ENCODE measurements around the gene FRMD1. TPM values are rescaled to one million over a fixed set of nuclear protein-coding genes. Genes with fewer than 3 reads are reported as not detected.

Gene FRMD1
- total RNA-seq, 1 donor from 2014 or later = not detected

DNA sequence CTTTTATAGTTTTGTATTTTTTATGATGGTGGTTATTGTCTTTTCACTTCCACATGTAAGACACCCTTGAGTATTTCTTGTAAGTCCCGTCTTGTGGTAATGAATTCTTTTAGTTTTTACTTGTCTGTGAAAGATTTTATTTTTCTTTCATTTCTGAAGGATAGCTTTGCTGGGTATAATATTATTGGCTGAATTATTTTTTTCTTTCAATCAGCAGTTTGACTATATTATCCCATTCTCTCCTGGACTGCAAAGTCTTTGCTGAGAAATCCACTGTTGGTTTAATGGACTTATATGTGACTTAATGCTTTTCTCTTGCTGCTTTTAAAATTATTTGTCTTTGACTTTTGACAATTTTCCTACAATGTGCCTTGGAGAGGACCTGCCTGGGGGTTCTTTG lies 67.7 kb downstream of the FRMD1 start:
- DNase-seq (ENCODE audit: low read depth, low spot score) = no peak

DNA sequence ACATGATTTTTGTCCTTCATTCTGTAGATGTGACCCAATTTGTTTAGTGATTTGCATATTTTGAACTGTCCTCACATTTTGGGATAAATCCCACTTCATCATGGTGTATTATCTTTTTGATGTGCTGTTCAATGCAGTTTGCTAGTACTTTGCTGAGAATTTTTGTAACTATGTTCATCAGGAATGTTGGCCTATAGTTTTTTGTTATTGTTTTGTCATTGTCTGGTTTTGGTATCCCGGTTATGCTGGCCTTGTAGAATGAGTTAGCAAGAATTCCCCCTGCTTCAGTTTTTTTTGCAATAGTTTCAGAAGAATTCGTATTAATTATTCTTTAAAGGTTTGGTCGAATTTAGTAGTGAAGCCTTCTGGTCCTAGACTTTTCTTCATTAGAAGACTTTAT lies 69.7 kb downstream of the FRMD1 start:
- no peak for DNase-seq (ENCODE audit: low read depth, low spot score)

DNA sequence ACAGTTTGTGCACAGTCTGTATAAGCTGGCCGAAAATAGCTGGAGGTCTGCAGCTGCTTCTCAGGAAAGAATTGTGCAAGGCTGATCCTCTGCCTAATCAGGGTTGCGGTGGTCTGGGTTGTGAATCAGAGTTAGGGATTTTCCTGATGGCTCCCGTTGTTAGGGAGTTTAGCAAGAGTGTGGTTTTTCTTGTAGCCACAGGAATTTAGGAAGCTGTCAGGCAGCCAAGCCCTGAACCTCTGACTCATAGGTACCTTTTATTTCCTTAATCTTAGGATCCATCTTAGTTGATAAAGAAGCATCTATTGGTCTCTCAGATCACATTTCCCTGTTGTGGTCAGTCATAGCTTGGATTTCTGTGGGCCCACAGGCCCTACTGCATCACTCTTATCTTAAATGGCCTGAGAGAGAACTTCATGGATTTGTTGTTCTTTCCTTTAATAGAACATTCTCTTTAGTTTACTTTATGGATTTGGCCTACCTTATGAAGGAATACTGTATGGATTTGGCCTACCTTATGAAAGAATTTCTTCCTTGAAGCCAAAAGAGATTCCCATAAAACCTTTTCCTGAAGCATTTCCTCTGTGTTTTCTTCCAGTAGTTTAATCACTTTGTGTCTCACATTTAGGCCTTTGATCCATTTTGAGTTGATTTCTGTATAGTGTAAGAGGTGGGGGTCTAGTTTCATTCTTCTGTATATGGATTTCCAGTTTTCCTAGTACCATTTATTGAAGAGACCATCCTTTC lies 71.2 kb downstream of the FRMD1 start:
- peak; percentile 58 for DNase-seq (ENCODE audit: low read depth, low spot score)

DNA sequence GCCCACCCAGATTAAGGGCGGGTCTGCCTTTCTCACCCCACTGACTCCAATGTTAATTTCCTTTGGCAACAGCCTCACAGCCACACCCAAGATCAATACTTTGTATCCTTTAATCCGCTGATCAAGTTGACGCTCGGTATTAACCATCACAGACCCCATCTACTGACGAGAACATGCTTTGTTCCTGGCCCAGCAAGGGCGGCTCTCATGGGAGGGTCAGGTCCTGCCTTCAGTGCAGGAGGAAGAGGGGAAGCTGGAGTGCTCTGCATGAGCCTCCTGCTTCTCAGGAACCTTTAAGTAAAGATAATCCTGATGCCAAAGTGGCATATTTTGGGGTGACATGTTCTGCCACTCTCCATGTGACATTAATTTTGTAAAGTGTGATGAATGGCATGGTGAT lies 73.2 kb downstream of the FRMD1 start:
- DNase-seq (ENCODE audit: low read depth, low spot score) = no peak

DNA sequence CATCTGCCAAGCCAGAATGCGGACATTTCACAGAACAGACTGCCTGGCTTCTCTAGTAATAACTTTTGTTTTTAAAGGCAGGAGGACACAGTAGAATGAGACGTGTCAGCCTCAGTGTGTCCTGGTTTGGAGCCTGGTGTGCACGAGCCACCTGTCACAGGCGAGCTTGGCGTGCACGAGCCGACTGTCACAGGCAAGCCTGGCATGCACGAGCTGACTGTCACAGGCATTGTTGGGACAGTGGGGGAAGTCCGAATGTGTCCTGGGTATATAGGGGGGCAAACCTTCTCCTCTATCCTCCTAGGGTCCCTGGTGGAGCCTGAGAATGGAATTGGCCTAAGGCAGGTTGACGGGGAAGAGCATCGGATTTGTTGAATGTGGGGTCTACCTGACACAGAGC lies 74.1 kb downstream of the FRMD1 start:
- no peak for DNase-seq (ENCODE audit: low read depth, low spot score)

DNA sequence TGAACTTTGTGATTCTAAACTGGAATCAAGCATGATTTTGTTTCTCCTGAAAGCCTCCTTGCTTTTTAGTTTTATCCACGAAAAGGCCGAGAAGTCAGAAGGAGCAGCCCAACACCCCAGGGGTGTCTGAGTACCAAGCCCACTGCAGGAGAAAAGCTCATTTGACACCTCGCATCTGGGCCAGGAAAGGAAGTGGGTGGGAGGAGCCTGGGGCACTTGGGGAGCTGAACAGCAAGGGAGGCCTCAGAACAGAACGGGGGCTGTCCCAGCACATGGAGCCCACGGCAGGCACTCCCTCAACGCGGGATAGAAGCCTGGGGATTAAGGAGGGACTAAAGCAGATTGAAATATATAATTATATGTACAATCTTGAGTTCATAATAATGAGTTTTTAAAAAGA lies 75.0 kb downstream of the FRMD1 start:
- DNase-seq (ENCODE audit: low read depth, low spot score) = no peak

Other genes with a start within 250 kb of the FRMD1 start
- not detected in 2 replicates for gene KIF25, start 81.5 kb downstream of the FRMD1 start, total RNA-seq
- not detected in 2 replicates for gene DACT2, start 240.6 kb upstream of the FRMD1 start, total RNA-seq